ENCODE results near the gene SLC35F6.
"Not testable (repeated sequence)": the region's sequence is repeated elsewhere in the genome, so short reads cannot be mapped to it uniquely, and the experiment has no call there.

The SLC35F6 gene

DNA sequence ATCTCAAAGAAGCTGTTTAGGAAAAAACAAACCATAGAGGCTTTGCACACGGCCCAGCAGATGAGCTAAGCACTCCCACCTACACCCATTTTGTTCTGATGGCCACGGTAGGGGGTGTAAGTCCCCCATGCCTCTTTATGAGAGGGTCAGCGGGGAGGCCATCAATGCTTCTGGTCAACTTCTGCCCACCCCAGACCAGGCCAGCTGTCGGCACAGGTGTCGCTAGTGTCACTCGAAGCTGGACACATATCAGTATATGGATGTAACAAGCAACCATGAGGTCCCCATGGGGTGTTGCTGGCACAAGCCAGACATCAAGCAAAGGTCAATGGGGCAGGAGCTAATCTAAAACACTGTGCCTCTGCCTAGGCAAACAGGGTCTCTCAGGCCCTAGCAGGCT lies 23.7 kb upstream of the SLC35F6 start:
- Mint-ChIP-seq H3K4me3 (no peak overlapping the region), H3K27me3 (peaks cover 3% of the 10 kb centered on the region), H3K27ac (no peak overlapping the region), H3K36me3 (no peaks in the 10 kb centered on the region), H3K9me3 (ENCODE audit: low read depth) (no peaks in the 10 kb centered on the region), H3K4me1 (ENCODE audit: low read depth) (peaks cover 10% of the 10 kb centered on the region)

GRCh38 chr2:26740890-26741302 lies 23.2 kb upstream of the SLC35F6 start:
- Mint-ChIP-seq H3K27me3 (peaks cover 3% of the 10 kb centered on the region), H3K27ac (no peak overlapping the region), H3K9me3 (ENCODE audit: low read depth) (no peaks in the 10 kb centered on the region), H3K36me3 (no peaks in the 10 kb centered on the region), H3K4me1 (ENCODE audit: low read depth) (peaks cover 10% of the 10 kb centered on the region), H3K4me3 (no peak overlapping the region)

DNA sequence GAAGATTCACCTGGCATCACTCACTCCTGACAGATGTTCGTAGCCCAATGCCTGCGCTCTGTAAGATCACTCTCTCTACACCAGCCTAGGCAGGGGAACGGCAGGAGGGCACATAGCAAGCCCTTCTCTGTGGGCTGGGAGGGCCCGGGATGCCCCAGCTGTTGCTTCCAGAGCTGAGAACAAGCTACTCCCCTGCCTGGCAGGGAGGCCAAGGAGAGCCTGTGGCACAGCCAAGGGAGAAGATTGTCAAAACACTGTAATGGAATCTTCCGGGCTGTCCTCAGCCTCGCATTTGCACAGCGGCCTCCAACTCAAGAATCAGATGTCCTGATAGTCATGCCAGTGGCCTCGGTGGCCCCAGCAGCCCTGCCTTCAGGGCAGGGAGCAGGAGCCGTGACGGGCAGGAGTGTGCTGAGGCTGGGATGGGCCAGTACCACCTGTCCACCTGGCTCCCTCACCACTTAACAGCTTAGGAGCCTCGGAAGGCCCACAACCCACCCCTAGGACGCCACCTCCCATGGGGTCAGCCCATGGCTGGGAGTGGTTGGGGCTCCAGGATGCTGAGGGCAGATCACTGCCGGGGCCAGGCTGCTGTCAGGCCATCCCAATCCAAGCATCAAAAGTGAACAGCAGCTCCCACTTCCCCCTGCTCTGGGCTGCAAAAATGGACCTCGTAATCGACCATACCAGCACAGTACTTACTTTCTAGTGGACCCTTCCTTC lies 21.9 kb upstream of the SLC35F6 start:
- Mint-ChIP-seq H3K4me1 (ENCODE audit: low read depth) (peaks cover 10% of the 10 kb centered on the region), H3K36me3 (no peaks in the 10 kb centered on the region), H3K27me3 (peaks cover 1% of the 10 kb centered on the region)

GRCh38 chr2:26743852-26744251 lies 20.2 kb upstream of the SLC35F6 start:
- H3K4me1 Mint-ChIP-seq (ENCODE audit: low read depth) = peaks cover 10% of the 10 kb centered on the region
- H3K9me3 Mint-ChIP-seq (ENCODE audit: low read depth) = no peaks in the 10 kb centered on the region
- H3K27me3 Mint-ChIP-seq = no peaks in the 10 kb centered on the region
- no peak overlapping the region for H3K4me3 Mint-ChIP-seq
- no peak overlapping the region for H3K27ac Mint-ChIP-seq
- no peaks in the 10 kb centered on the region for H3K36me3 Mint-ChIP-seq

More for the DNA sequence above, 21.9 kb upstream of the SLC35F6 start:
- H3K4me3 Mint-ChIP-seq = no peak overlapping the region
- H3K27ac Mint-ChIP-seq = no peak overlapping the region
- H3K9me3 Mint-ChIP-seq (ENCODE audit: low read depth) = no peaks in the 10 kb centered on the region

- no peaks in the 10 kb centered on the region for H3K27me3 Mint-ChIP-seq
- H3K9me3 Mint-ChIP-seq (ENCODE audit: low read depth) = no peaks in the 10 kb centered on the region
- H3K4me1 Mint-ChIP-seq (ENCODE audit: low read depth) = peaks cover 10% of the 10 kb centered on the region
- no peak overlapping the region for H3K27ac Mint-ChIP-seq
- no peaks in the 10 kb centered on the region for H3K36me3 Mint-ChIP-seq
- no peak overlapping the region for H3K4me3 Mint-ChIP-seq
Observed at GRCh38 chr2:26744953-26745352, 19.1 kb upstream of the SLC35F6 start.

GRCh38 chr2:26745609-26746327 lies 18.3 kb upstream of the SLC35F6 start:
- Mint-ChIP-seq H3K27ac (no peak overlapping the region), H3K4me3 (no peak overlapping the region), H3K4me1 (ENCODE audit: low read depth) (peaks cover 8% of the 10 kb centered on the region), H3K36me3 (no peaks in the 10 kb centered on the region), H3K9me3 (ENCODE audit: low read depth) (no peaks in the 10 kb centered on the region), H3K27me3 (no peaks in the 10 kb centered on the region)

DNA sequence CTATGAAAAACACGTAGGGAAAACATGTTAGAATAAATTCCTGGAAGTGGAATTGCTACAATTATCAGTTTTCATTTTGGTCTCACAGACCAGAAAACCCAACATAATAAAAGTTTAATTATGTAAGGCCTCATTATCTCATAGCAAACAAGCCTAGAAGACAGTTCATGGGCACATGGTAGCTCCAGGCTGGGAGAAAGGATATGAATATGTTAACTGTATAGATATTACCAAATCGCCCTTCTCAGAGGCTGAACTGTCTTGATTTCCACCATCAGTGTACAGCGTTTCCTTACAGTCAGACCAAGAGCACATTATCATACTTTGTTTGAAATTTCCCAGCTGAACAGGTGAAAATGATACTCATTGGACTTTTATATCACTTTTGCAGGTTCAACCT lies 17.1 kb upstream of the SLC35F6 start:
- H3K4me3 Mint-ChIP-seq = no peak overlapping the region
- no peaks in the 10 kb centered on the region for H3K27me3 Mint-ChIP-seq
- no peaks in the 10 kb centered on the region for H3K4me1 Mint-ChIP-seq (ENCODE audit: low read depth)
- H3K36me3 Mint-ChIP-seq = no peaks in the 10 kb centered on the region
- H3K9me3 Mint-ChIP-seq (ENCODE audit: low read depth) = no peaks in the 10 kb centered on the region
- H3K27ac Mint-ChIP-seq = no peak overlapping the region

GRCh38 chr2:26749787-26750420 lies 14.2 kb upstream of the SLC35F6 start:
- not testable (repeated sequence) for H3K4me3 Mint-ChIP-seq, H3K27me3 Mint-ChIP-seq

GRCh38 chr2:26750467-26750866 lies 13.6 kb upstream of the SLC35F6 start:
- H3K9me3 Mint-ChIP-seq (ENCODE audit: low read depth); H3K27ac Mint-ChIP-seq; H3K36me3 Mint-ChIP-seq; H3K4me1 Mint-ChIP-seq (ENCODE audit: low read depth); H3K4me3 Mint-ChIP-seq; H3K27me3 Mint-ChIP-seq: not testable (repeated sequence)

More at GRCh38 chr2:26749787-26750420, 14.2 kb upstream of the SLC35F6 start:
- not testable (repeated sequence) for H3K4me1 Mint-ChIP-seq (ENCODE audit: low read depth); H3K27ac Mint-ChIP-seq; H3K9me3 Mint-ChIP-seq (ENCODE audit: low read depth); H3K36me3 Mint-ChIP-seq

DNA sequence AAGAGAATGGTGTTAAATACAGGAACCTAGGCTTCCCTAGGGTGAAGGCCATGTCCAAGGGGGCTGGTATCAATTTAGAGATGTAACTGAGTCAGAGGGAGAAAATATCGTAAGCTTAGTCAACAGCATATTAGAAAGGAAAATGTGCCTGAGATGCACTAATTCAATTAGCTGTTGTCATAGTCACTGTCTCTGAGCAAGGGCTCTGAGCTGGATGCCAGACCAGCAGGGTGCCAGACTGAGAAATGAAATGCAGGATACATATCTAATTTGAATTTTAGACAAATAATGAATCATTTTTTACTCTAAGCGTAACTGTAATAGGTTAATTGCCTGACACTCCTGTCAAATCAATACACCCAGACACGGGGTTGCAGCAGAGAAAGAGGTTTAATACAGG lies 11.4 kb upstream of the SLC35F6 start:
- peaks cover 2% of the 10 kb centered on the region for H3K36me3 Mint-ChIP-seq
- H3K27me3 Mint-ChIP-seq = no peaks in the 10 kb centered on the region
- H3K4me3 Mint-ChIP-seq = no peak overlapping the region
- H3K4me1 Mint-ChIP-seq (ENCODE audit: low read depth) = no peaks in the 10 kb centered on the region
- no peaks in the 10 kb centered on the region for H3K9me3 Mint-ChIP-seq (ENCODE audit: low read depth)
- H3K27ac Mint-ChIP-seq = no peak overlapping the region

GRCh38 chr2:26754539-26754938 lies 9.5 kb upstream of the SLC35F6 start:
- Mint-ChIP-seq H3K27me3 (no peaks in the 10 kb centered on the region), H3K9me3 (ENCODE audit: low read depth) (no peaks in the 10 kb centered on the region), H3K27ac (no peak overlapping the region), H3K4me1 (ENCODE audit: low read depth) (no peaks in the 10 kb centered on the region), H3K4me3 (no peak overlapping the region), H3K36me3 (peaks cover 2% of the 10 kb centered on the region)

GRCh38 chr2:26754972-26755670 lies 9.0 kb upstream of the SLC35F6 start:
- peaks cover 2% of the 10 kb centered on the region for H3K36me3 Mint-ChIP-seq
- no peaks in the 10 kb centered on the region for H3K4me1 Mint-ChIP-seq (ENCODE audit: low read depth)
- H3K9me3 Mint-ChIP-seq (ENCODE audit: low read depth) = no peaks in the 10 kb centered on the region
- no peak overlapping the region for H3K4me3 Mint-ChIP-seq
- no peak overlapping the region for H3K27ac Mint-ChIP-seq
- H3K27me3 Mint-ChIP-seq = no peaks in the 10 kb centered on the region

DNA sequence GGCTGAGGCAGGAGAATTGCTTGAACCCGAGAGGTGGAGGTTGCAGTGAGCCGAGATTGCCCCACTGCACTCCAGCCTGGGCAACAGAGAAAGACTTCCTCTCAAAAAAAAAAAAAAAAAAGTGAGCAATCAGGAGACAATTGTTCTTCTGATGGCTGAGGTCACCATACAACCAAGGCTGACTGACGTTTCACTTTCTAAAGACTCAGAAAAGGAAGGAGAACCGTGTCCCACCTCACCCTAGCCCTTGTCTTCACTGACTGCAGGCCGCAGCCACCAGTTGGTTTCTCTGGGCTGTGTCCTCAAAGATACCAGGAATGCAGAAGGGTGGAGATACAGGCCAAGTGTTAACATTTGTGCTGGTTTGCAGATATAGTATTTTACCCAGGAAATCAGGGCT lies 7.7 kb upstream of the SLC35F6 start:
- no peaks in the 10 kb centered on the region for H3K27me3 Mint-ChIP-seq
- no peaks in the 10 kb centered on the region for H3K4me1 Mint-ChIP-seq (ENCODE audit: low read depth)
- H3K9me3 Mint-ChIP-seq (ENCODE audit: low read depth) = no peaks in the 10 kb centered on the region
- H3K4me3 Mint-ChIP-seq = no peak overlapping the region
- H3K27ac Mint-ChIP-seq = no peak overlapping the region
- H3K36me3 Mint-ChIP-seq = peaks cover 2% of the 10 kb centered on the region

GRCh38 chr2:26757873-26758789 lies 6.0 kb upstream of the SLC35F6 start:
- H3K4me1 Mint-ChIP-seq (ENCODE audit: low read depth) = no peaks in the 10 kb centered on the region
- no peak overlapping the region for H3K27ac Mint-ChIP-seq
- peaks cover 2% of the 10 kb centered on the region for H3K36me3 Mint-ChIP-seq
- no peak overlapping the region for H3K4me3 Mint-ChIP-seq
- no peaks in the 10 kb centered on the region for H3K9me3 Mint-ChIP-seq (ENCODE audit: low read depth)
- no peaks in the 10 kb centered on the region for H3K27me3 Mint-ChIP-seq

Data from activated naive CD8-positive, alpha-beta T cell (primary cell).